HepG2 (cell line): ENCODE results near the gene PHLPP2. TPM values are rescaled to one million over a fixed set of nuclear protein-coding genes. Genes with fewer than 3 reads are reported as not detected.

Experiments used
- ATF7 ChIP-seq, 2 experiments: fragments of 450-650 bp in 1 of 2; sonication (generic) in 1 of 2; formaldehyde crosslinking in 1 of 2; IDR thresholded peaks; 2 replicates each; pipeline versions ENCODE4 v1.4.0 to v1.6.1; 2016 to 2020; ENCODE audit warnings: antibody characterized with exemption in 1 of 2, mild to moderate bottlenecking in 1 of 2, missing genetic modification reagents in 1 of 2
- CBX1 ChIP-seq: IDR thresholded peaks from one replicate; pipeline ENCODE4 v1.6.1; 2016; ENCODE audit warnings: antibody characterized with exemption, low read depth
- DPF2 ChIP-seq: sonication (generic); formaldehyde crosslinking; IDR thresholded peaks from 2 replicates; pipeline ENCODE4 v1.4.0; 2020; ENCODE audit warnings: mild to moderate bottlenecking, low read depth, missing genetic modification reagents, borderline replicate concordance
- FOXK1 ChIP-seq: sonication (generic); formaldehyde crosslinking; IDR thresholded peaks from 2 replicates; pipeline ENCODE4 v1.4.0; 2020; ENCODE audit warnings: low read depth, missing genetic modification reagents, borderline replicate concordance
- MEF2D ChIP-seq: sonication (generic); formaldehyde crosslinking; IDR thresholded peaks from 2 replicates; pipeline ENCODE4 v1.5.1; 2020; ENCODE audit warnings: mild to moderate bottlenecking, missing genetic modification reagents
- MIXL1 ChIP-seq: IDR thresholded peaks from 2 replicates; pipeline ENCODE4 v1.6.1; 2016
- MXD4 ChIP-seq: IDR thresholded peaks from 2 replicates; pipeline ENCODE4 v1.6.1; 2016; ENCODE audit warnings: mild to moderate bottlenecking, missing biosample characterization, missing genetic modification reagents
- NR2F1 ChIP-seq, 2 experiments: fragments of 450-650 bp in 1 of 2; formaldehyde crosslinking in 1 of 2; IDR thresholded peaks; 2 replicates each; pipeline versions ENCODE4 v1.5.0 to v1.6.1; 2016 to 2020; ENCODE audit warnings: mild to moderate bottlenecking in 1 of 2, missing compliant biosample characterization in 1 of 2, missing genetic modification reagents in 1 of 2, moderate library complexity in 1 of 2
- POLR2AphosphoS2 ChIP-seq: IDR thresholded peaks from 2 replicates; pipeline ENCODE4 v1.6.1; 2011; ENCODE audit warnings: low read depth, low read length, improper control_type of control experiment
- SP4 ChIP-seq: sonication (generic); formaldehyde crosslinking; IDR thresholded peaks from 2 replicates; pipeline ENCODE4 v1.8.1; 2023; ENCODE audit warnings: mild to moderate bottlenecking, missing genetic modification reagents
- YEATS4 ChIP-seq: sonication (generic); formaldehyde crosslinking; IDR thresholded peaks from 2 replicates; pipeline ENCODE4 v1.4.0; 2020; ENCODE audit warnings: missing genetic modification reagents, borderline replicate concordance
- ZNF230 ChIP-seq: sonication (generic); formaldehyde crosslinking; IDR thresholded peaks from 2 replicates; pipeline ENCODE4 v1.4.0; 2020; ENCODE audit warnings: mild to moderate bottlenecking, missing genetic modification reagents
- ZNF382 ChIP-seq: sonication (generic); formaldehyde crosslinking; IDR thresholded peaks from 2 replicates; pipeline ENCODE4 v1.5.0; 2020; ENCODE audit warnings: missing genetic modification reagents, mild to moderate bottlenecking, borderline replicate concordance
- ZNF558 ChIP-seq: sonication (generic); formaldehyde crosslinking; IDR thresholded peaks from 2 replicates; pipeline ENCODE4 v1.9.0; 2022; ENCODE audit warnings: mild to moderate bottlenecking, missing genetic modification reagents, borderline replicate concordance
- ZNF773 ChIP-seq: sonication (generic); formaldehyde crosslinking; IDR thresholded peaks from 2 replicates; pipeline ENCODE4 v1.4.0; 2020; ENCODE audit warnings: missing genetic modification reagents, borderline replicate concordance
- ZNF781 ChIP-seq: sonication (generic); formaldehyde crosslinking; IDR thresholded peaks from 2 replicates; pipeline ENCODE4 v1.5.1; 2020; ENCODE audit warnings: borderline replicate concordance, mild to moderate bottlenecking, missing genetic modification reagents; ENCODE audit errors: not compliant biosample characterization
- ZNF883 ChIP-seq: sonication (generic); formaldehyde crosslinking; IDR thresholded peaks from 2 replicates; pipeline ENCODE4 v1.5.1; 2020; ENCODE audit warnings: mild to moderate bottlenecking, missing genetic modification reagents; ENCODE audit errors: not compliant biosample characterization
- ZZZ3 ChIP-seq: sonication (generic); formaldehyde crosslinking; IDR thresholded peaks from 2 replicates; pipeline ENCODE4 v1.4.0; 2020; ENCODE audit warnings: missing genetic modification reagents, mild to moderate bottlenecking, borderline replicate concordance
- polyA plus RNA-seq, 8 experiments: library from polyadenylated mRNA; depleted of rRNA in 3 of 8; stranded (reverse) in 7 of 8; unstranded in 1 of 8; fragments of >200 nt; fragmentation: Illumina TruSeq in 4 of 8; extraction: Trizol in 4 of 8; gene quantifications; 2 replicates each; pipeline versions ENCODE4 v1.2.1 to v1.2.3, GENCODE V29; 2011 to 2016; ENCODE audit warnings: low read depth in 4 of 8, missing spikeins in 1 of 8, mixed read lengths in 1 of 8; ENCODE audit not compliant: insufficient read depth in 1 of 8
- total RNA-seq, 5 experiments: library from RNA; depleted of rRNA; stranded (reverse); fragments of >200 nt; fragmentation: Illumina TruSeq; extraction: Trizol; gene quantifications; 2 replicates each; pipeline ENCODE4 v1.2.3, GENCODE V29; 2016; ENCODE audit warnings: low read depth in 1 of 5
- TF ChIP-seq, protein P1 (sequence below): IDR thresholded peaks from 2 replicates; pipeline ENCODE4 v1.6.1; 2016; ENCODE audit warnings: missing compliant biosample characterization, missing genetic modification reagents, borderline replicate concordance
- TF ChIP-seq, protein P2 (sequence below): sonication (generic); formaldehyde crosslinking; IDR thresholded peaks from 2 replicates; pipeline ENCODE4 v1.4.0; 2020; ENCODE audit warnings: mild to moderate bottlenecking, missing genetic modification reagents
- TF ChIP-seq, protein P3 (sequence below): sonication (generic); formaldehyde crosslinking; IDR thresholded peaks from 2 replicates; pipeline ENCODE4 v1.4.0; 2020; ENCODE audit warnings: missing genetic modification reagents, borderline replicate concordance
- TF ChIP-seq, protein P4 (sequence below), 2 experiments: sonication (generic) in 1 of 2; formaldehyde crosslinking in 1 of 2; IDR thresholded peaks; 2 replicates each; pipeline versions ENCODE4 v1.4.0 to v1.6.1; 2018 to 2020; ENCODE audit warnings: missing genetic modification reagents in 2 of 2, borderline replicate concordance in 1 of 2, low read depth in 1 of 2, mild to moderate bottlenecking in 1 of 2, missing biosample characterization in 1 of 2

PHLPP2 gene
- total and polyA plus RNA-seq, 2 of the 13 experiments (the other 11 are each of a cell fraction or from before 2014, with no cell fraction given) = 8.9 TPM

DNA sequence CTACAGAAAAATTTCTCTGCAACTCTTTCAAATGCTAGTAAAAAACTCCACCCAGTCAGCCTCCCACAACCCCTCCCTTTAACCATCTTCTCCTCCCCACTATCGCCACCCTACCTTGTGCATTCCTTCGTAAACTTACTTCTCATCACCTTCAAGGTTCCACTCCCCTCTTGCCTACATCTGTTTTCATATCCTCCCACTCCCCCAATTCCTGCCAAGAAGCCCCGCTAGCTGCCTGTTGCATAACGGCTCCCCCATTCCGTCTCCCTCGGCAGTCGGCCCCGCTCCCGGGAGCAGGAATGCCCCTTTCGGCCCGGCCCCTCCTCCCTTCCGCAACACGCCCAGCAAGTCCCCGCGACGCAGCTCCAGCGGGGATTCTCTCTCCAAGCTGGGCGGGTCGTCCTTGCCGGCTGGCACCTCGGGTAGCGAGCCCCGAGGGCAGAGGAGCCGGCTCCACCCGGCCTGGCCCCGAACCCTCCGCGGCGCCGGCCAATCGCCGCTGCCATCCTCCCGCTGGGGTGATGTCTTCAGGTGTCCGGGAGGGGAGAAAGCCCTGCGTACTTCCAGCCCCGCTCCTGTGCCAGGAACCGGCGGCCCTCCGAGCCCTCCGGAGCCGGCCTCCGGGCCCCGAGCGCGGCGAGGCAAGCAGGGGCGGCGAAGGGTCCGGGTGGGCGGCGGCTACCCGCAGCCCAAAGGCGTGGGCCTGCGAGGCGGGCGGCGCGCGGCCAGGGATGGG is 1.5 kb downstream of the PHLPP2 start (continued):
- peak; percentile 18; the same call in 1 of the 2 replicates for TF ChIP-seq DPF2 (CRISPR knock-in tag)
- peak; percentile 23; the same call in 1 of the 2 replicates for TF ChIP-seq ZNF558 (CRISPR knock-in tag)
- TF ChIP-seq, protein P1, sequence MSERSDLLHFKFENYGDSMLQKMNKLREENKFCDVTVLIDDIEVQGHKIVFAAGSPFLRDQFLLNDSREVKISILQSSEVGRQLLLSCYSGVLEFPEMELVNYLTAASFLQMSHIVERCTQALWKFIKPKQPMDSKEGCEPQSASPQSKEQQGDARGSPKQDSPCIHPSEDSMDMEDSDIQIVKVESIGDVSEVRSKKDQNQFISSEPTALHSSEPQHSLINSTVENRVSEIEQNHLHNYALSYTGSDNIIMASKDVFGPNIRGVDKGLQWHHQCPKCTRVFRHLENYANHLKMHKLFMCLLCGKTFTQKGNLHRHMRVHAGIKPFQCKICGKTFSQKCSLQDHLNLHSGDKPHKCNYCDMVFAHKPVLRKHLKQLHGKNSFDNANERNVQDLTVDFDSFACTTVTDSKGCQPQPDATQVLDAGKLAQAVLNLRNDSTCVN = no peak
- TF ChIP-seq CBX1 = no peak
- TF ChIP-seq ZZZ3 (CRISPR knock-in tag) = no peak
- peak; percentile 54; the same call in 1 of the 2 replicates for TF ChIP-seq MXD4 (CRISPR knock-in tag)
- no peak for TF ChIP-seq POLR2AphosphoS2
- peak; percentile 72; the same call in 1 of the 2 replicates for TF ChIP-seq FOXK1
- no peak for TF ChIP-seq ATF7 (IDR thresholded peaks at IDR 0.05)
- 0 out of 2 replicates have a peak, but pooled peaks have one; percentile 18 for TF ChIP-seq ATF7 (CRISPR knock-in tag; IDR thresholded peaks at IDR 0.05)
- TF ChIP-seq, protein P2, sequence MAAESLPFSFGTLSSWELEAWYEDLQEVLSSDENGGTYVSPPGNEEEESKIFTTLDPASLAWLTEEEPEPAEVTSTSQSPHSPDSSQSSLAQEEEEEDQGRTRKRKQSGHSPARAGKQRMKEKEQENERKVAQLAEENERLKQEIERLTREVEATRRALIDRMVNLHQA (CRISPR knock-in tag) = no peak
- peak; percentile 77; the same call in 1 of the 2 replicates for TF ChIP-seq ZNF230 (CRISPR knock-in tag)
- TF ChIP-seq MEF2D (CRISPR knock-in tag) = no peak; the same call in 1 of the 2 replicates
- TF ChIP-seq SP4 (CRISPR knock-in tag) = no peak; the same call in none of the 2 replicates
- TF ChIP-seq NR2F1 (CRISPR knock-in tag; IDR thresholded peaks at IDR 0.05) = 0 out of 4 replicates have a peak, but pooled peaks of 1 of the 2 experiments have one; percentile 27
- peak; percentile 64 for TF ChIP-seq ZNF883 (CRISPR knock-in tag)
- TF ChIP-seq ZNF773 (CRISPR knock-in tag) = peak; percentile 56; the same call in 1 of the 2 replicates
- TF ChIP-seq, protein P3, sequence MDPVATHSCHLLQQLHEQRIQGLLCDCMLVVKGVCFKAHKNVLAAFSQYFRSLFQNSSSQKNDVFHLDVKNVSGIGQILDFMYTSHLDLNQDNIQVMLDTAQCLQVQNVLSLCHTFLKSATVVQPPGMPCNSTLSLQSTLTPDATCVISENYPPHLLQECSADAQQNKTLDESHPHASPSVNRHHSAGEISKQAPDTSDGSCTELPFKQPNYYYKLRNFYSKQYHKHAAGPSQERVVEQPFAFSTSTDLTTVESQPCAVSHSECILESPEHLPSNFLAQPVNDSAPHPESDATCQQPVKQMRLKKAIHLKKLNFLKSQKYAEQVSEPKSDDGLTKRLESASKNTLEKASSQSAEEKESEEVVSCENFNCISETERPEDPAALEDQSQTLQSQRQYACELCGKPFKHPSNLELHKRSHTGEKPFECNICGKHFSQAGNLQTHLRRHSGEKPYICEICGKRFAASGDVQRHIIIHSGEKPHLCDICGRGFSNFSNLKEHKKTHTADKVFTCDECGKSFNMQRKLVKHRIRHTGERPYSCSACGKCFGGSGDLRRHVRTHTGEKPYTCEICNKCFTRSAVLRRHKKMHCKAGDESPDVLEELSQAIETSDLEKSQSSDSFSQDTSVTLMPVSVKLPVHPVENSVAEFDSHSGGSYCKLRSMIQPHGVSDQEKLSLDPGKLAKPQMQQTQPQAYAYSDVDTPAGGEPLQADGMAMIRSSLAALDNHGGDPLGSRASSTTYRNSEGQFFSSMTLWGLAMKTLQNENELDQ (CRISPR knock-in tag) = no peak
- TF ChIP-seq MIXL1 (CRISPR knock-in tag) = peak; percentile 17; the same call in 1 of the 2 replicates
- peak; percentile 42; the same call in 1 of the 2 replicates for TF ChIP-seq YEATS4 (CRISPR knock-in tag)
- TF ChIP-seq ZNF382 (CRISPR knock-in tag) = no peak
- TF ChIP-seq ZNF781 = peak; percentile 78
- TF ChIP-seq, protein P4, sequence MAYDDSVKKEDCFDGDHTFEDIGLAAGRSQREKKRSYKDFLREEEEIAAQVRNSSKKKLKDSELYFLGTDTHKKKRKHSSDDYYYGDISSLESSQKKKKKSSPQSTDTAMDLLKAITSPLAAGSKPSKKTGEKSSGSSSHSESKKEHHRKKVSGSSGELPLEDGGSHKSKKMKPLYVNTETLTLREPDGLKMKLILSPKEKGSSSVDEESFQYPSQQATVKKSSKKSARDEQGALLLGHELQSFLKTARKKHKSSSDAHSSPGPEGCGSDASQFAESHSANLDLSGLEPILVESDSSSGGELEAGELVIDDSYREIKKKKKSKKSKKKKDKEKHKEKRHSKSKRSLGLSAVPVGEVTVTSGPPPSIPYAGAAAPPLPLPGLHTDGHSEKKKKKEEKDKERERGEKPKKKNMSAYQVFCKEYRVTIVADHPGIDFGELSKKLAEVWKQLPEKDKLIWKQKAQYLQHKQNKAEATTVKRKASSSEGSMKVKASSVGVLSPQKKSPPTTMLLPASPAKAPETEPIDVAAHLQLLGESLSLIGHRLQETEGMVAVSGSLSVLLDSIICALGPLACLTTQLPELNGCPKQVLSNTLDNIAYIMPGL (CRISPR knock-in tag; IDR thresholded peaks at IDR 0.05; ENCODE audit: borderline replicate concordance in 1 of 2, low read depth in 1 of 2) = peak; percentile 28 to 88; a peak in 3 of 4 replicates
